SH-SY5Y (cell line): ENCODE data around the gene ROR1.

Source experiments
- GATA2 ChIP-seq: IDR thresholded peaks from 2 replicates; pipeline ENCODE4 v1.6.1; 2011; ENCODE audit warnings: mild to moderate bottlenecking, low read depth, low read length
- GATA3 ChIP-seq: IDR thresholded peaks from 2 replicates; pipeline ENCODE4 v1.6.1; 2011; ENCODE audit warnings: low read depth, mild to moderate bottlenecking, low read length, moderate library complexity

GRCh38 chr1:63977466-63977865, 203.6 kb downstream of the ROR1 start:
- TF ChIP-seq GATA3 (no peak), GATA2 (no peak)
